Neural cell (in vitro differentiated cells): ENCODE measurements around the gene PFDN2. TPM values are rescaled to one million over a fixed set of nuclear protein-coding genes. Genes with fewer than 3 reads are reported as not detected.

Experiments
- H2AFZ ChIP-seq: fragments of 200-600, 300-800 bp; sonication (generic), shearing (Covaris generic); 2 replicates; pipeline ENCODE4 v1.6.0; 2014; ENCODE audit warnings: low read depth, mild to moderate bottlenecking, antibody characterized with exemption, low read length, moderate library complexity
- H3F3A ChIP-seq: fragments of 200-600 bp; shearing (Covaris generic); 2 replicates; pipeline ENCODE4 v1.6.1; 2016; ENCODE audit warnings: mild to moderate bottlenecking, moderate library complexity, mixed read lengths, antibody characterized with exemption, low read length; ENCODE audit not compliant: insufficient read depth, poor library complexity, severe bottlenecking
- H3K27ac ChIP-seq: fragments of 200-600, 300-800 bp; sonication (generic), shearing (Covaris generic); 2 replicates; pipeline ENCODE4 v1.5.1; 2014; ENCODE audit warnings: mild to moderate bottlenecking, low read length, moderate library complexity
- H3K27me3 ChIP-seq: fragments of 300-800, 200-600 bp; sonication (generic), shearing (Covaris generic); 2 replicates; pipeline ENCODE4 v1.6.0; 2014; ENCODE audit warnings: mild to moderate bottlenecking, low read depth, low read length, moderate library complexity; ENCODE audit not compliant: insufficient read depth
- H3K36me3 ChIP-seq: fragments of 300-800, 200-600 bp; sonication (generic), shearing (Covaris generic); 2 replicates; pipeline ENCODE4 v1.5.1; 2014; ENCODE audit warnings: mild to moderate bottlenecking, antibody characterized with exemption, low read length, moderate library complexity; ENCODE audit not compliant: insufficient read depth
- H3K4me2 ChIP-seq: fragments of 300-800, 200-600 bp; sonication (generic), shearing (Covaris generic); 2 replicates; pipeline ENCODE4 v1.6.0; 2014; ENCODE audit warnings: mild to moderate bottlenecking, low read length
- H3K4me3 ChIP-seq: fragments of 300-800, 200-600 bp; sonication (generic), shearing (Covaris generic); 2 replicates; pipeline ENCODE4 v1.5.1; 2014; ENCODE audit warnings: mild to moderate bottlenecking, low read length, moderate library complexity
- H3K79me2 ChIP-seq: fragments of 200-600 bp; shearing (Covaris generic); replicated peaks from 2 replicates; pipeline ENCODE4 v1.6.0; 2014; ENCODE audit warnings: mild to moderate bottlenecking, low read length, moderate library complexity; ENCODE audit not compliant: insufficient read depth
- H3K9ac ChIP-seq: fragments of 300-800, 200-600 bp; sonication (generic), shearing (Covaris generic); 2 replicates; pipeline ENCODE4 v1.6.1; 2016; ENCODE audit warnings: mild to moderate bottlenecking, low read length, mixed read lengths
- H3K9me2 ChIP-seq: fragments of 200-600 bp; shearing (Covaris generic); 2 replicates; pipeline ENCODE4 v1.6.1; 2016; ENCODE audit warnings: mild to moderate bottlenecking, low read length, mixed read lengths; ENCODE audit not compliant: insufficient read depth
- H3K9me3 ChIP-seq: fragments of 200-600, 300-800 bp; sonication (generic), shearing (Covaris generic); 2 replicates; pipeline ENCODE4 v1.6.1; 2016; ENCODE audit warnings: mild to moderate bottlenecking, mixed run types, low read length, moderate library complexity, mixed read lengths
- H4K20me1 ChIP-seq: fragments of 200-600 bp; shearing (Covaris generic); 2 replicates; pipeline ENCODE4 v1.6.1; 2016; ENCODE audit warnings: mild to moderate bottlenecking, mixed run types; ENCODE audit not compliant: insufficient read depth
- CTCF ChIP-seq: fragments of 450-650 bp; IDR thresholded peaks from 2 replicates; pipeline ENCODE4 v1.5.1; 2014; ENCODE audit warnings: antibody characterized with exemption, mild to moderate bottlenecking, moderate library complexity; ENCODE audit not compliant: poor library complexity, severe bottlenecking
- EP300 ChIP-seq: fragments of 450-650 bp; conservative IDR thresholded peaks from 2 replicates; pipeline ENCODE4 v1.6.1; 2014; ENCODE audit warnings: antibody characterized with exemption, mild to moderate bottlenecking, moderate library complexity; ENCODE audit not compliant: poor library complexity, severe bottlenecking
- EZH2 ChIP-seq: fragments of 200-600, 300-800 bp; shearing (Covaris generic), sonication (generic); IDR thresholded peaks from 2 replicates; pipeline ENCODE4 v1.6.1; 2014; ENCODE audit warnings: antibody characterized with exemption, low read length, borderline replicate concordance, mild to moderate bottlenecking; ENCODE audit not compliant: insufficient read depth, poor library complexity, severe bottlenecking
- MXI1 ChIP-seq: fragments of 450-650 bp; conservative IDR thresholded peaks from 2 replicates; pipeline ENCODE4 v1.6.1; 2014; ENCODE audit warnings: antibody characterized with exemption, mild to moderate bottlenecking; ENCODE audit not compliant: poor library complexity, severe bottlenecking
- POLR2AphosphoS5 ChIP-seq: IDR thresholded peaks from 2 replicates; pipeline ENCODE4 v1.6.1; 2012
- RAD21 ChIP-seq: fragments of 450-650 bp; conservative IDR thresholded peaks from 2 replicates; pipeline ENCODE4 v1.6.1; 2014; ENCODE audit warnings: antibody characterized with exemption, mild to moderate bottlenecking, moderate library complexity
- SMC3 ChIP-seq: fragments of 450-650 bp; conservative IDR thresholded peaks from 2 replicates; pipeline ENCODE4 v1.6.1; 2014; ENCODE audit warnings: antibody characterized with exemption, mild to moderate bottlenecking, moderate library complexity; ENCODE audit not compliant: poor library complexity
- TAF1 ChIP-seq: IDR thresholded peaks from 2 replicates; pipeline ENCODE4 v1.6.1; 2012; ENCODE audit warnings: low read depth
- polyA plus RNA-seq: library from polyadenylated mRNA; depleted of rRNA; stranded (reverse); fragments of >200 nt; gene quantifications from 2 replicates; pipeline ENCODE4 v1.2.3, GENCODE V29; 2014
- TF ChIP-seq, protein P1 (sequence below): IDR thresholded peaks from 2 replicates; pipeline ENCODE4 v1.6.1; 2012; ENCODE audit warnings: borderline replicate concordance

Gene PFDN2
- polyA plus RNA-seq, 1 donor from 2014 or later, result 193 TPM

GRCh38 chr1:161077426-161077825 lies 40.4 kb downstream of the PFDN2 start:
- Histone ChIP-seq H3K9me2 (no peaks in the 10 kb centered on the region), H3F3A (no peaks in the 10 kb centered on the region), H4K20me1 (no peaks in the 10 kb centered on the region), H2AFZ (no peak overlapping the region), H3K27me3 (no peaks in the 10 kb centered on the region), H3K4me3 (no peak overlapping the region), H3K36me3 (no peaks in the 10 kb centered on the region), H3K79me2 (no peaks in the 10 kb centered on the region), H3K9me3 (no peaks in the 10 kb centered on the region), H3K9ac (no peak overlapping the region), H3K27ac (no peak overlapping the region), H3K4me2 (no peak overlapping the region)
- no peak for TF ChIP-seq POLR2AphosphoS5
- TF ChIP-seq TAF1, result no peak
- no peak for TF ChIP-seq MXI1
- no peak for TF ChIP-seq RAD21
- TF ChIP-seq, protein P1, sequence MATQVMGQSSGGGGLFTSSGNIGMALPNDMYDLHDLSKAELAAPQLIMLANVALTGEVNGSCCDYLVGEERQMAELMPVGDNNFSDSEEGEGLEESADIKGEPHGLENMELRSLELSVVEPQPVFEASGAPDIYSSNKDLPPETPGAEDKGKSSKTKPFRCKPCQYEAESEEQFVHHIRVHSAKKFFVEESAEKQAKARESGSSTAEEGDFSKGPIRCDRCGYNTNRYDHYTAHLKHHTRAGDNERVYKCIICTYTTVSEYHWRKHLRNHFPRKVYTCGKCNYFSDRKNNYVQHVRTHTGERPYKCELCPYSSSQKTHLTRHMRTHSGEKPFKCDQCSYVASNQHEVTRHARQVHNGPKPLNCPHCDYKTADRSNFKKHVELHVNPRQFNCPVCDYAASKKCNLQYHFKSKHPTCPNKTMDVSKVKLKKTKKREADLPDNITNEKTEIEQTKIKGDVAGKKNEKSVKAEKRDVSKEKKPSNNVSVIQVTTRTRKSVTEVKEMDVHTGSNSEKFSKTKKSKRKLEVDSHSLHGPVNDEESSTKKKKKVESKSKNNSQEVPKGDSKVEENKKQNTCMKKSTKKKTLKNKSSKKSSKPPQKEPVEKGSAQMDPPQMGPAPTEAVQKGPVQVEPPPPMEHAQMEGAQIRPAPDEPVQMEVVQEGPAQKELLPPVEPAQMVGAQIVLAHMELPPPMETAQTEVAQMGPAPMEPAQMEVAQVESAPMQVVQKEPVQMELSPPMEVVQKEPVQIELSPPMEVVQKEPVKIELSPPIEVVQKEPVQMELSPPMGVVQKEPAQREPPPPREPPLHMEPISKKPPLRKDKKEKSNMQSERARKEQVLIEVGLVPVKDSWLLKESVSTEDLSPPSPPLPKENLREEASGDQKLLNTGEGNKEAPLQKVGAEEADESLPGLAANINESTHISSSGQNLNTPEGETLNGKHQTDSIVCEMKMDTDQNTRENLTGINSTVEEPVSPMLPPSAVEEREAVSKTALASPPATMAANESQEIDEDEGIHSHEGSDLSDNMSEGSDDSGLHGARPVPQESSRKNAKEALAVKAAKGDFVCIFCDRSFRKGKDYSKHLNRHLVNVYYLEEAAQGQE, result no peak
- no peak for TF ChIP-seq EZH2
- no peak for TF ChIP-seq CTCF
- TF ChIP-seq SMC3, result no peak
- no peak for TF ChIP-seq EP300

DNA sequence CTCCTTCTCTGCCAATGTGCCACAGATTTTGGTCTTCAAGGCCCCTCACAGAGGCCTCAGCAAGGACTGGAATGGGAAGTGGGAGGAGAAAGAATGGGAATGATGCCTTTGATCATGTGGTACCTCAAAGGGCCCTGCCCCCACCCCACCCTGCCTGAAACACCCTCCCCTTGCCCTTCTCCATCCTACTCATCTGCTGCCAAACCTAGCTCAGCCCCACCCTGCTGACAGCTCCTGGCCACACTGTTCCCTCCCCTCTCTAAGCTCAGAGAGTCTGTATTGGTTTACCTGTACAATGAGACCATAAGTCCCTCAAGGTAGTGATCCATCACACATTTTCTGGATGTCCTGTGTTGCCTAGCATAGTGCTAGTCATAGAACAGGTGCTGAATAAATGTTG lies 41.4 kb downstream of the PFDN2 start:
- Histone ChIP-seq H3F3A (no peaks in the 10 kb centered on the region), H3K27me3 (no peaks in the 10 kb centered on the region), H3K4me3 (no peak overlapping the region), H3K27ac (no peak overlapping the region), H3K4me2 (no peak overlapping the region), H3K36me3 (no peaks in the 10 kb centered on the region), H3K9ac (no peak overlapping the region), H4K20me1 (no peaks in the 10 kb centered on the region), H3K9me2 (no peaks in the 10 kb centered on the region), H3K9me3 (no peaks in the 10 kb centered on the region), H3K79me2 (no peaks in the 10 kb centered on the region), H2AFZ (no peak overlapping the region)
- TF ChIP-seq POLR2AphosphoS5 (no peak), EP300 (no peak), RAD21 (no peak), EZH2 (no peak), MXI1 (no peak), SMC3 (no peak), CTCF (no peak), TAF1 (no peak)
- TF ChIP-seq, protein P1, result no peak
